ENCODE data around the gene ZER1.

DNA sequence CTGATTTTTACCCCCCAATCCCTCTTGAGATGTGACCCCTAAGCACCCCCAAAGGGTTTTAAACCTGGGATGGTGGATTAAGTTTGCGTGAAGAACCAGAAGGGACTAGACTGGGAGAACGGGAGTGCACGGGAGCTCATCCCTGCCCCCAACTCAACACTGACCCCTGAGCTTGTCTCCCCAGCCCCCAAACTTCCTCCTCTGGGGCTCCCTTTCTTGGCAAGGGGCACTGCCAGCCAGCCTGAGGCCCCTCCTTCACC lies 87.7 kb downstream of the ZER1 start:
- TF ChIP-seq CTCF (IDR thresholded peaks at IDR 0.05; ENCODE audit: control extremely low read depth in 1 of 3, insufficient read depth in 1 of 3, low read depth in 1 of 3, low read length in 3 of 3) (no peak), CHD1 (IDR thresholded peaks at IDR 0.05; ENCODE audit: low read depth, low read length) (no peak)
